ENCODE data around the gene EHD4.

- no peak for TF ChIP-seq POLR2A (IDR thresholded peaks at IDR 0.05)
- TF ChIP-seq CTCF (IDR thresholded peaks at IDR 0.05): no peak
Measured at GRCh38 chr15:41984622-41985021, 12.3 kb upstream of the EHD4 start.

Measured in body of pancreas (tissue), 4 donors.